ENCODE results near the gene SCYGR7.

DNA sequence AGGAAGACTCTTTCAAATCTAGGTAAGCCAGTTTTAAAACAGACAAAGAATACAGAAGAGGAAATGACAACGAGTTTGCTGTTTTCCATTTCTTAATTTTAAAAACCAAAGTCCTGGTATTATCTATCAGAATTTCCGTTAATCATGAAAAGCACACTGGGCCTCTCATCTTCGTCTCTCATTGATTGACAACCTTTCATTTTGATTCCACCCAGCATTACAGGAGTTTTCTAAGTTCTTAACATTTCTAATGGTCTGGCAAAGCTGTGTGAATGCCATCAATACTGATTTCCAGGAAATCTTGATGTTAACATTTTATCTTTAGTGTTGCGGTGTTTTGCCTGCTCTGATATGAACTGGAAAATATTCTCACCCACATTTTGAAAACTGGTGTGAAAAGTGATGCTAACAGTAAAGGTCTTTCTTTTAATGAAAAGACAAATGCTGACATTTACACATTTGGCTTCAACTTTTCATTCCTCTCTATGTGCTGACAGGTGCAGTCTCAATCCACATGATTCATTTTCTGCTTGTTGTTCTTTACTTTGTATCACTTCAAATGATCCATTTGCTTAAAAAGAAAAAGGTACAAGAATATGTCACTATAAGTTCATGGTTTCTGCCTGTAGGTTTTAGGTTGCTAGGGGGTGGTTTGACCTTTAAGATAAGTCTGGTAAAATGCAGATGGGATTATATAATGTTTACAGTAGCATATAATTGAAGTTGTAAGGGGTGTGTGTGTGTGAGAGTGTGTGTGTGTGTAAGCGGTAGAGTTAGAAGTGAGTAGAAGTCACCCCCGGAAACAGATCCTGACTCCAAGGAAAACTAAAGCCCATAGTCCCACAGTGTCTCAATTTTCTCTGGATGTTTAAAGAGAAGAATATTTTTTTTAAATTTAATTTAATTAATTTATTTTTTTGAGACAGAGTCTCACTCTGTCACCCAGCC is 47.0 kb downstream of the SCYGR7 start:
- TF ChIP-seq, protein P1, sequence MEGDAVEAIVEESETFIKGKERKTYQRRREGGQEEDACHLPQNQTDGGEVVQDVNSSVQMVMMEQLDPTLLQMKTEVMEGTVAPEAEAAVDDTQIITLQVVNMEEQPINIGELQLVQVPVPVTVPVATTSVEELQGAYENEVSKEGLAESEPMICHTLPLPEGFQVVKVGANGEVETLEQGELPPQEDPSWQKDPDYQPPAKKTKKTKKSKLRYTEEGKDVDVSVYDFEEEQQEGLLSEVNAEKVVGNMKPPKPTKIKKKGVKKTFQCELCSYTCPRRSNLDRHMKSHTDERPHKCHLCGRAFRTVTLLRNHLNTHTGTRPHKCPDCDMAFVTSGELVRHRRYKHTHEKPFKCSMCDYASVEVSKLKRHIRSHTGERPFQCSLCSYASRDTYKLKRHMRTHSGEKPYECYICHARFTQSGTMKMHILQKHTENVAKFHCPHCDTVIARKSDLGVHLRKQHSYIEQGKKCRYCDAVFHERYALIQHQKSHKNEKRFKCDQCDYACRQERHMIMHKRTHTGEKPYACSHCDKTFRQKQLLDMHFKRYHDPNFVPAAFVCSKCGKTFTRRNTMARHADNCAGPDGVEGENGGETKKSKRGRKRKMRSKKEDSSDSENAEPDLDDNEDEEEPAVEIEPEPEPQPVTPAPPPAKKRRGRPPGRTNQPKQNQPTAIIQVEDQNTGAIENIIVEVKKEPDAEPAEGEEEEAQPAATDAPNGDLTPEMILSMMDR (IDR thresholded peaks at IDR 0.05): no peak
- TF ChIP-seq EZH2phosphoT487 (IDR thresholded peaks at IDR 0.05) (no peak), EZH2 (IDR thresholded peaks at IDR 0.05) (no peak)
